WTC11 (cell line): ENCODE measurements around the gene ANKRD33.

ENCODE experiments used
- CTCF ChIP-seq: fragments of 200-600 bp; IDR thresholded peaks from 2 replicates; pipeline ENCODE4 v1.8.0; 2022; ENCODE audit warnings: antibody characterized with exemption
- E2F5 ChIP-seq: sonication (generic); formaldehyde crosslinking; IDR thresholded peaks from 2 replicates; pipeline ENCODE4 v1.8.1; 2022; ENCODE audit warnings: mild to moderate bottlenecking, moderate library complexity, missing genetic modification reagents
- PREB ChIP-seq: sonication (generic); formaldehyde crosslinking; IDR thresholded peaks from 2 replicates; pipeline ENCODE4 v1.8.1; 2022; ENCODE audit warnings: mild to moderate bottlenecking, missing genetic modification reagents, moderate library complexity, borderline replicate concordance
- SP1 ChIP-seq: sonication (generic); formaldehyde crosslinking; conservative IDR thresholded peaks from 2 replicates; pipeline ENCODE4 v1.8.1; 2022; ENCODE audit warnings: missing genetic modification reagents
- TCF7 ChIP-seq: sonication (generic); formaldehyde crosslinking; IDR thresholded peaks from 2 replicates; pipeline ENCODE4 v1.8.0; 2022; ENCODE audit warnings: mild to moderate bottlenecking, low read depth, missing genetic modification reagents, moderate library complexity
- ZNF317 ChIP-seq: sonication (generic); formaldehyde crosslinking; IDR thresholded peaks from 2 replicates; pipeline ENCODE4 v1.8.1; 2023; ENCODE audit warnings: low read depth, mild to moderate bottlenecking, moderate library complexity, missing genetic modification reagents, borderline replicate concordance
- ZNF671 ChIP-seq: fragments of 250-450 bp; sonication (Bioruptor Pico); IDR thresholded peaks from 2 replicates; pipeline ENCODE4 v1.8.0; 2021; ENCODE audit warnings: mild to moderate bottlenecking

- TF ChIP-seq TCF7 (CRISPR knock-in tag) (no peak), ZNF671 (CRISPR knock-in tag) (no peak), ZNF317 (no peak), CTCF (no peak), SP1 (CRISPR knock-in tag) (no peak), PREB (CRISPR knock-in tag) (no peak), E2F5 (CRISPR knock-in tag) (no peak)
These were observed 22.9 kb upstream of the ANKRD33 start for GRCh38 chr12:51864833-51865670.
